Endothelial cell of umbilical vein (primary cell): Measurements from ENCODE around the gene KSR1. TPM values are rescaled to one million over a fixed set of nuclear protein-coding genes. Genes with fewer than 3 reads are reported as not detected.
"Not testable (repeated sequence)": the region's sequence is repeated elsewhere in the genome, so short reads cannot be mapped to it uniquely, and the experiment has no call there.

Experiments used
- BruUV-seq: library from RNA; stranded (reverse); fragments of 400-500 nt; replicated peaks from 2 replicates; lab custom pipeline; 2021; lab: Mats Ljungman, UMichigan
- CTCF ChIA-PET: fragments of 300-600, 350-600 bp; sonication (Branson Sonifier 250); formaldehyde crosslinking; loops from one replicate; lab custom pipeline; 2021; ENCODE audit warnings: antibody characterized with exemption, inconsistent platforms; lab: Charles Lee
- POLR2A ChIA-PET: fragments of 300-600, 350-600 bp; sonication (Branson Sonifier 250); formaldehyde crosslinking; loops from one replicate; lab custom pipeline; 2021; ENCODE audit warnings: antibody characterized with exemption, inconsistent platforms; lab: Charles Lee
- DNase-seq: peaks from one replicate; pipeline ENCODE4 v3.0.0-alpha.2; 2011; ENCODE audit warnings: low read depth, low spot score
- FAIRE-seq: peaks from 2 replicates; lab custom pipeline; 2011; peaks lifted over from hg19 to GRCh38; lab: Jason Lieb, UNC
- H2AFZ ChIP-seq: 2 replicates; pipeline ENCODE4 v1.6.0; 2012; ENCODE audit warnings: low read depth, low read length, control low read depth, inconsistent platforms
- H3K27ac ChIP-seq: 2 replicates; pipeline ENCODE4 v1.5.1; 2011; ENCODE audit warnings: low read depth, mild to moderate bottlenecking, control low read depth, low read length, moderate library complexity; ENCODE audit not compliant: insufficient read depth
- H3K27me3 ChIP-seq, 2 experiments: 2 replicates each; pipeline versions ENCODE4 v1.6.0 to v1.6.1; 2011; ENCODE audit warnings: low read length in 2 of 2, mixed read lengths in 1 of 2; ENCODE audit not compliant: control insufficient read depth in 2 of 2, insufficient read depth in 2 of 2
- H3K36me3 ChIP-seq, 2 experiments: 2 replicates in 1 of 2; 3 replicates in 1 of 2; pipeline ENCODE4 v1.5.1; 2011; ENCODE audit warnings: low read length in 2 of 2, mild to moderate bottlenecking in 1 of 2, moderate library complexity in 1 of 2; ENCODE audit not compliant: control insufficient read depth in 2 of 2, insufficient read depth in 2 of 2; ENCODE audit errors: extremely low read depth in 1 of 2
- H3K4me1 ChIP-seq: 3 replicates; pipeline ENCODE4 v1.5.1; 2011; ENCODE audit warnings: mild to moderate bottlenecking, low read length; ENCODE audit not compliant: control insufficient read depth, insufficient read depth; ENCODE audit errors: extremely low read depth
- H3K4me2 ChIP-seq: 2 replicates; pipeline ENCODE4 v1.6.1; 2011; ENCODE audit warnings: low read length, control low read depth, mixed read lengths; ENCODE audit not compliant: insufficient read depth
- H3K4me3 ChIP-seq, 3 experiments: fragments of 200-600 bp in 1 of 3; sonication (generic), shearing (Covaris generic) in 1 of 3; replicated peaks in 1 of 3; 2 replicates each; pipeline ENCODE4 v1.5.1; 2011 to 2016; ENCODE audit warnings: control low read depth in 3 of 3, low read length in 3 of 3, mild to moderate bottlenecking in 2 of 3, inconsistent platforms in 1 of 3, low read depth in 1 of 3, moderate library complexity in 1 of 3; ENCODE audit not compliant: insufficient read depth in 1 of 3
- H3K79me2 ChIP-seq: 2 replicates; pipeline ENCODE4 v1.6.0; 2012; ENCODE audit warnings: low read length, inconsistent platforms; ENCODE audit not compliant: control insufficient read depth, insufficient read depth
- H3K9ac ChIP-seq: replicated peaks from 2 replicates; pipeline ENCODE3; 2011; ENCODE audit warnings: low read length, control low read depth; ENCODE audit not compliant: insufficient read depth; ENCODE audit errors: extremely low read depth
- H3K9me1 ChIP-seq: replicated peaks from 3 replicates; pipeline ENCODE4 v1.6.0; 2011; ENCODE audit warnings: mild to moderate bottlenecking, low read length; ENCODE audit not compliant: control insufficient read depth, insufficient read depth; ENCODE audit errors: extremely low read depth
- H3K9me3 ChIP-seq: replicated peaks from 2 replicates; pipeline ENCODE4 v1.5.1; 2012; ENCODE audit warnings: low read length, inconsistent platforms; ENCODE audit not compliant: control insufficient read depth, insufficient read depth
- H4K20me1 ChIP-seq: replicated peaks from 2 replicates; pipeline ENCODE3; 2011; ENCODE audit warnings: mild to moderate bottlenecking, low read length; ENCODE audit not compliant: control insufficient read depth, insufficient read depth; ENCODE audit errors: extremely low read depth
- CTCF ChIP-seq, 2 donors: IDR thresholded peaks; 1 replicate in 1 of 2; 2 replicates in 1 of 2; pipeline ENCODE4 v1.5.1; 2011; ENCODE audit warnings: low read length in 2 of 2, mild to moderate bottlenecking in 2 of 2, moderate library complexity in 2 of 2, control low read depth in 1 of 2, inconsistent platforms in 1 of 2, low read depth in 1 of 2; ENCODE audit not compliant: insufficient read depth in 1 of 2; ENCODE audit errors: extremely low read depth in 1 of 2
- EZH2 ChIP-seq: IDR thresholded peaks from 2 replicates; pipeline ENCODE4 v1.6.1; 2012; ENCODE audit warnings: borderline replicate concordance, low read depth, mild to moderate bottlenecking, moderate library complexity, low read length, inconsistent platforms; ENCODE audit not compliant: severe bottlenecking
- FOS ChIP-seq: IDR thresholded peaks from 2 replicates; pipeline ENCODE4 v1.6.1; 2011; ENCODE audit warnings: mild to moderate bottlenecking, low read length, moderate library complexity, borderline replicate concordance; ENCODE audit not compliant: insufficient read depth
- GATA2 ChIP-seq: IDR thresholded peaks from 2 replicates; pipeline ENCODE4 v1.7.0; 2011; ENCODE audit warnings: low read depth, mild to moderate bottlenecking, moderate library complexity, mixed read lengths, low read length; ENCODE audit not compliant: insufficient read length, insufficient read depth
- JUN ChIP-seq: IDR thresholded peaks from 2 replicates; pipeline ENCODE4 v1.6.1; 2011; ENCODE audit warnings: borderline replicate concordance, low read depth; ENCODE audit not compliant: insufficient read length, insufficient read depth
- MAX ChIP-seq: IDR thresholded peaks from 2 replicates; pipeline ENCODE4 v1.6.1; 2011; ENCODE audit not compliant: insufficient read depth, insufficient read length
- MYC ChIP-seq: IDR thresholded peaks from one replicate; pipeline ENCODE4 v1.6.1; 2011; ENCODE audit warnings: mild to moderate bottlenecking, low read depth, low read length
- POLR2A ChIP-seq: IDR thresholded peaks from 2 replicates; pipeline ENCODE4 v1.6.1; 2012; ENCODE audit warnings: low read depth, mild to moderate bottlenecking, control low read depth, low read length
- POLR2AphosphoS5 ChIP-seq: IDR thresholded peaks from 2 replicates; pipeline ENCODE4 v1.6.1; 2012; ENCODE audit warnings: low read depth, mild to moderate bottlenecking, control low read depth, low read length, moderate library complexity; ENCODE audit not compliant: insufficient read depth
- dilution Hi-C: fragments of 300-500 bp; cut with MboI; formaldehyde crosslinking; loops from one replicate; pipeline ENCODE4 v1.15.0; 2019; ENCODE audit warnings: low sequenced_read_pairs; ENCODE audit not compliant: extremely low pct_ligation_motif_present
- intact Hi-C: fragments of 100-400 bp; cut with micrococcal nuclease; formaldehyde crosslinking; loops from one replicate; pipeline ENCODE4 v1.10.0; 2022
- polyA plus RNA-seq, 4 experiments: library from polyadenylated mRNA; depleted of rRNA in 3 of 4; stranded (reverse) in 3 of 4; unstranded in 1 of 4; fragments of >200 nt; gene quantifications; 2 replicates each; pipeline versions ENCODE4 v1.2.1 to v1.2.3, GENCODE V29; 2011 to 2012; ENCODE audit warnings: missing spikeins in 1 of 4
- total RNA-seq: library from RNA; stranded (reverse); gene quantifications from 2 replicates; pipeline ENCODE4 v1.2.3, GENCODE V29; 2021

Gene KSR1
- total and polyA plus RNA-seq, 2 donors (not counting 3 experiments of a cell fraction or from before 2014, with no cell fraction given), result 35.4 to 80.2 TPM

- Histone ChIP-seq H3K4me3 (no peak overlapping the region), H3K27me3 (no peaks in the 10 kb centered on the region), H3K4me2 (no peak overlapping the region), H3K9me1 (no peaks in the 10 kb centered on the region), H3K36me3 (no peaks in the 10 kb centered on the region), H2AFZ (no peak overlapping the region), H3K9me3 (no peaks in the 10 kb centered on the region), H3K79me2 (no peaks in the 10 kb centered on the region), H3K27ac (no peak overlapping the region), H3K4me1 (no peaks in the 10 kb centered on the region), H4K20me1 (no peaks in the 10 kb centered on the region), H3K9ac (no peak overlapping the region)
- FAIRE-seq (no peak), DNase-seq (no peak)
- ChIA-PET POLR2A (no interaction called here), CTCF (interaction anchor here (1.2 kb wide), 1 partner anchor 10 kb away, joined by 3 read pairs; no protein-coding TSS in a partner anchor)
- dilution Hi-C loops (no loop called here), intact Hi-C loops (no loop called here)
- BruUV-seq, result no TSS peak
- no peak for TF ChIP-seq POLR2A
- TF ChIP-seq MAX, result no peak
- TF ChIP-seq POLR2AphosphoS5, result no peak
- no peak for TF ChIP-seq JUN
- no peak for TF ChIP-seq FOS
- no peak for TF ChIP-seq CTCF (IDR thresholded peaks at IDR 0.05; ENCODE audit: extremely low read depth in 1 of 2, insufficient read depth in 1 of 2, low read depth in 1 of 2, low read length in 2 of 2)
- no peak for TF ChIP-seq MYC
- no peak for TF ChIP-seq EZH2
- TF ChIP-seq GATA2, result no peak
Observed at GRCh38 chr17:27421111-27421510, 35.1 kb upstream of the KSR1 start.

- H3K9me3 ChIP-seq, H2AFZ ChIP-seq, H3K9ac ChIP-seq, H3K9me1 ChIP-seq, H3K4me2 ChIP-seq, H3K4me1 ChIP-seq, H3K27me3 ChIP-seq, BruUV-seq, intact Hi-C loops, H3K27ac ChIP-seq, H3K79me2 ChIP-seq, POLR2A ChIA-PET, H4K20me1 ChIP-seq, H3K4me3 ChIP-seq, FAIRE-seq, dilution Hi-C loops, H3K36me3 ChIP-seq, DNase-seq, CTCF ChIA-PET: not testable (repeated sequence)
Observed at GRCh38 chr17:27421626-27422025, 34.6 kb upstream of the KSR1 start.
